ENCODE measurements around the gene STAG1. TPM values are rescaled to one million over a fixed set of nuclear protein-coding genes. Genes with fewer than 3 reads are reported as not detected.

Gene STAG1
- total and polyA plus RNA-seq, 8 donors = 7.5 to 105 (median 37.9) TPM

DNA sequence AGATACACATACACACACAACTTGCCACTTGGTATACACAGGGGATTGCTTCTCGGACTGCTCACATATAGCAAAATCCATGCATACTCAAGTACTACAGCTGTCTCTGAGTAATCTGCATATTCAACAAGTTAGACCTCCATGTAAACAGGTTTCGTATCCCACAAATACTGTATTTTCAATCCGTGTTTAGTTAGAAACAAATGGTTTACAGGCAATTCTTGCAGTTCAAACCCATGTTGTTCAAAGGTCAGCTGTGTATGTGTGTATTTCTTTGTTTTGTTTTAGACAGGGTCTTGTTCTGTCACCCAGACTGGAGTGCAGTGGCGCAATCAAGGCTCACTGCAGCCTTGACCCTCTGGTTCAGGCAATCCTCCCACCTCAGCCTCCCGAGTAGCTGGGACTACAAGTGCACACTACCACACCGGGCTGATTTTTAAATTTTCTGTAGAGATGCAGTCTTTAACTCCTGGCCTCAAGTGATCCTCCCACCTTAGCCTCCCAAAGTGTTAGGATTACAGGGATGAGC is 253.2 kb downstream of the STAG1 start:
- H3K4me3 ChIP-seq = no peak overlapping the region
- H3K4me1 ChIP-seq = no peaks in the 10 kb centered on the region
- H3K27me3 ChIP-seq = no peaks in the 10 kb centered on the region
- H3K27ac ChIP-seq = no peak overlapping the region
- TF ChIP-seq EP300 (IDR thresholded peaks at IDR 0.05) = no peak
- no peak for TF ChIP-seq POLR2A (IDR thresholded peaks at IDR 0.05)
- no peak for TF ChIP-seq POLR2AphosphoS5 (IDR thresholded peaks at IDR 0.05)
- DNase-seq = no peak
- H3K9me3 ChIP-seq = peaks cover 0 to 5% (median 0%) of the 10 kb centered on the region in 4 donors
- intact Hi-C loops (cut with DNase I; ENCODE audit: low total_unique reads) = no loop called here
- peaks cover 0 to 41% (median 32%) of the 10 kb centered on the region in 4 donors for H3K36me3 ChIP-seq
- 88 to 98% (median 93%) methylated on average over 6 of the region's 6 CpGs for WGBS, 5 donors

DNA sequence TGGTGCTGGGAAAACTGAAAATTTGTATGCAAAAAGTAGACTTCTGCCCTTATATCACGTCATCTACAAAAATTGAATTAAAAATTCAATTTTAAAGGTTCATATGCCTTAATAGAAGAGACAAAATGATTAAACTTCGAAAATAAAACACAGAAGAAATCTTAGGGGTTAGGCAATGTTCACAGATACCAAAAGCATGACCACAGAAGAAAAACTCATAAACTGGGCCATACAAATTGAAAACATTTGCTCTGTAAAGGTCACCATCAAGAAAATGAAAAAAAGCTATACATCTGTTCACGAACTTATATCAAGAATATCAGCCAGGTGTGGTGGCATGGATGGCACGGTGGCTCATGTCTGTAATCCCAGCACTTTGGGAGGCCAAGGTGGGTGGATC is 257.0 kb downstream of the STAG1 start:
- H3K27me3 ChIP-seq = no peaks in the 10 kb centered on the region
- no peak for DNase-seq
- WGBS, 5 donors = 96 to 99% (median 97%) methylated on average over 4 of the region's 4 CpGs
- no peaks in the 10 kb centered on the region for H3K4me1 ChIP-seq
- no peak for TF ChIP-seq POLR2AphosphoS5 (IDR thresholded peaks at IDR 0.05)
- TF ChIP-seq, protein P1, sequence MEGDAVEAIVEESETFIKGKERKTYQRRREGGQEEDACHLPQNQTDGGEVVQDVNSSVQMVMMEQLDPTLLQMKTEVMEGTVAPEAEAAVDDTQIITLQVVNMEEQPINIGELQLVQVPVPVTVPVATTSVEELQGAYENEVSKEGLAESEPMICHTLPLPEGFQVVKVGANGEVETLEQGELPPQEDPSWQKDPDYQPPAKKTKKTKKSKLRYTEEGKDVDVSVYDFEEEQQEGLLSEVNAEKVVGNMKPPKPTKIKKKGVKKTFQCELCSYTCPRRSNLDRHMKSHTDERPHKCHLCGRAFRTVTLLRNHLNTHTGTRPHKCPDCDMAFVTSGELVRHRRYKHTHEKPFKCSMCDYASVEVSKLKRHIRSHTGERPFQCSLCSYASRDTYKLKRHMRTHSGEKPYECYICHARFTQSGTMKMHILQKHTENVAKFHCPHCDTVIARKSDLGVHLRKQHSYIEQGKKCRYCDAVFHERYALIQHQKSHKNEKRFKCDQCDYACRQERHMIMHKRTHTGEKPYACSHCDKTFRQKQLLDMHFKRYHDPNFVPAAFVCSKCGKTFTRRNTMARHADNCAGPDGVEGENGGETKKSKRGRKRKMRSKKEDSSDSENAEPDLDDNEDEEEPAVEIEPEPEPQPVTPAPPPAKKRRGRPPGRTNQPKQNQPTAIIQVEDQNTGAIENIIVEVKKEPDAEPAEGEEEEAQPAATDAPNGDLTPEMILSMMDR (IDR thresholded peaks at IDR 0.05) = no peak
- TF ChIP-seq POLR2A (IDR thresholded peaks at IDR 0.05) = no peak
- no peak for TF ChIP-seq EP300 (IDR thresholded peaks at IDR 0.05)
- H3K4me3 ChIP-seq = no peak overlapping the region
- H3K9me3 ChIP-seq = peaks cover 0 to 7% (median 0%) of the 10 kb centered on the region in 4 donors
- H3K27ac ChIP-seq = no peak overlapping the region
- intact Hi-C loops (cut with DNase I; ENCODE audit: low total_unique reads) = no loop called here
- H3K36me3 ChIP-seq = peaks cover 0 to 52% (median 40%) of the 10 kb centered on the region in 4 donors

DNA sequence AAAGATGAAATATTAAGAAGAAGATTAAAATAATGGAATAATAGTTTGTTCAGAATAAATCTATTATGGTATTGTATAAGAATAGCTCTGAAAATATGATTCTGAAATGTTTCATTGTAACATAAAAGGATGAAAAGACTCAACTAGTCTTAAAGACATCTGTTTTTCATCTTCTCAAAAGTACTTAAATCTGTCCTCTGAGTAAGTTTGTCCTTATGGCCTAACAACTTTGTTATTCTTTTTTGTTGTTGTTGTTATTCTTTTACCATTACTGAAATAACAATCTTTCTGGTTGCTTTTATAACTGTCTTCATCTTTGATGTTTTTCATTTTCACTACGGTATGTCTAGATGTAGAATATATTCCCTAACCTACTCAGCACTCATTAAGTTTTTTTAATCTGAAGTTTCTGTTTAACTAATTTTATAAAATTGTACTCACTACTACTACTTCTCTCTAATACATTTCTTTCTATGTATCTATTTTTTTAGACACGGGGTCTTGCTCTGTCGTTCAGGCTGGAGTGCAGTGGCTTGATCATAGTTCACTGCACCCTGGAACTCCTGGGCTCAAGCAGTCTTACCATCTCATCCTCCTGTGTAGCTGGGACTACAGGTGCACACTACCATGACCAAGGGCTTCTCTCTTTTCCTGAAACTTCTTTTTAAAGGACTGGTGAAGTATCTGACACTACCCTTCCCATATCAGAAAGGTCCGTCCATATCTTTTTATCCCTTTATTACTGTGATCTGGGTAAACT is 261.4 kb downstream of the STAG1 start:
- WGBS, 5 donors = 95 to 97% (median 95%) methylated on average over 4 of the region's 4 CpGs
- Histone ChIP-seq H3K36me3 (peaks cover 0 to 53% (median 39%) of the 10 kb centered on the region in 4 donors), H3K27ac (no peak overlapping the region), H3K4me3 (no peak overlapping the region), H3K4me1 (no peaks in the 10 kb centered on the region), H3K9me3 (peaks cover 0 to 7% (median 0%) of the 10 kb centered on the region in 4 donors), H3K27me3 (no peaks in the 10 kb centered on the region)
- no peak for DNase-seq
- intact Hi-C loops (cut with DNase I; ENCODE audit: low total_unique reads) = no loop called here
- TF ChIP-seq EP300 (IDR thresholded peaks at IDR 0.05) = no peak
- no peak for TF ChIP-seq POLR2A (IDR thresholded peaks at IDR 0.05)
- TF ChIP-seq POLR2AphosphoS5 (IDR thresholded peaks at IDR 0.05) = no peak
- TF ChIP-seq, protein P1 (IDR thresholded peaks at IDR 0.05) = no peak

DNA sequence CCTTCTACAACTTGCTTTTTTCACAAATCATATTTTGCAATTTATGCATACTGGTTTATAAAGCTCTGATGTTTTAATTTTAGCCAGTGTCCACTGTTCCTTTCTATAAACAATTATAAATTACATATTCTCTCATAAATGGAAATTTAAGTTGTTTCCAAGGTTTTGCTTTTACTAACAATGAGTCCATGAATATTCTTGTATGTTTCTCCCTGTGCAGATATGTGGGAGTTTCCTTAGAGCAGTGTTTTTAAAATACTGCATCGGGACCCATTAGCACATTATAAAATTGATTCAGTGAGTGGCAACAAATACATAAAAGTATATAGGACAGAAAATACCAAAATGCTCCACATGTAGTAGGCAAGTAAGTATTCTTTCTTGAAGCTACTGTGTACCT is 266.4 kb downstream of the STAG1 start:
- intact Hi-C loops (cut with DNase I; ENCODE audit: low total_unique reads) = no loop called here
- no peak for DNase-seq
- WGBS, 5 donors = 94 to 98% (median 96%) methylated on average over 1 of the region's 1 CpG

More for the DNA sequence above, 266.4 kb downstream of the STAG1 start:
- Histone ChIP-seq H3K36me3 (peaks cover 0 to 29% (median 18%) of the 10 kb centered on the region in 4 donors), H3K27me3 (no peaks in the 10 kb centered on the region), H3K27ac (no peak overlapping the region), H3K9me3 (no peaks in the 10 kb centered on the region), H3K4me1 (no peaks in the 10 kb centered on the region), H3K4me3 (no peak overlapping the region)
- TF ChIP-seq POLR2A (IDR thresholded peaks at IDR 0.05) (no peak), POLR2AphosphoS5 (IDR thresholded peaks at IDR 0.05) (no peak)
- TF ChIP-seq, protein P1 (IDR thresholded peaks at IDR 0.05) = no peak

All from stomach (tissue), 9 donors.